IMR-90 (cell line): Measurements from ENCODE around the gene SLC38A6. TPM values are rescaled to one million over a fixed set of nuclear protein-coding genes. Genes with fewer than 3 reads are reported as not detected.

Source experiments
- ATAC-seq: fragments of 200-7000 bp; cut with Tn5 transposase; 2 replicates; pipeline ENCODE4 v1.9.1; 2020; ENCODE audit warnings: low read depth, mild to moderate bottlenecking, moderate library complexity
- BruUV-seq: library from RNA; stranded (reverse); fragments of 400-500 nt; replicated peaks from 2 replicates; lab custom pipeline; 2021; lab: Mats Ljungman, UMichigan
- CTCF ChIA-PET: fragments of 300-600 bp; formaldehyde crosslinking; extraction: SDS; loops from one replicate; lab custom pipeline; 2021; ENCODE audit warnings: antibody characterized with exemption; lab: Yijun Ruan, JAX
- POLR2A ChIA-PET: fragments of 300-600 bp; sonication (Branson Sonifier 250); formaldehyde crosslinking; loops from one replicate; lab custom pipeline; 2022; ENCODE audit warnings: antibody characterized with exemption; ENCODE audit not compliant: unreplicated experiment; lab: Charles Lee
- DNase-seq: peaks from one replicate; pipeline ENCODE4 v3.0.0; 2013
- H2AFZ ChIP-seq: replicated peaks from 2 replicates; pipeline ENCODE3; 2013; ENCODE audit warnings: low read length, mild to moderate bottlenecking; ENCODE audit not compliant: poor library complexity
- H2AK5ac ChIP-seq: 2 replicates; pipeline ENCODE4 v1.6.1; 2013; ENCODE audit warnings: low read depth, low read length, inconsistent platforms
- H2AK9ac ChIP-seq: replicated peaks from 2 replicates; pipeline ENCODE3; 2013; ENCODE audit warnings: mild to moderate bottlenecking, low read depth, low read length, moderate library complexity; ENCODE audit not compliant: poor library complexity
- H2BK120ac ChIP-seq: 2 replicates; pipeline ENCODE4 v1.6.1; 2013; ENCODE audit warnings: low read depth, low read length, inconsistent platforms
- H2BK15ac ChIP-seq: 3 replicates; pipeline ENCODE4 v1.6.1; 2013; ENCODE audit warnings: low read depth, low read length, inconsistent platforms
- H2BK20ac ChIP-seq: 2 replicates; pipeline ENCODE4 v1.6.1; 2013; ENCODE audit warnings: low read depth, mild to moderate bottlenecking, inconsistent platforms, low read length, moderate library complexity
- H2BK5ac ChIP-seq: 2 replicates; pipeline ENCODE4 v1.6.1; 2013; ENCODE audit warnings: mild to moderate bottlenecking, low read depth, low read length, inconsistent platforms; ENCODE audit not compliant: poor library complexity, severe bottlenecking
- H3K14ac ChIP-seq: replicated peaks from 2 replicates; pipeline ENCODE4 v1.6.1; 2013; ENCODE audit warnings: low read depth, low read length, inconsistent platforms
- H3K18ac ChIP-seq: 2 replicates; pipeline ENCODE4 v1.6.1; 2013; ENCODE audit warnings: low read depth, low read length, control low read depth
- H3K23ac ChIP-seq: 2 replicates; pipeline ENCODE4 v1.6.1; 2013; ENCODE audit warnings: low read depth, low read length, inconsistent platforms
- H3K27ac ChIP-seq: 2 replicates; pipeline ENCODE4 v1.5.1; 2013; ENCODE audit warnings: mild to moderate bottlenecking, control low read depth, low read length; ENCODE audit not compliant: insufficient read depth
- H3K27me3 ChIP-seq: 2 replicates; pipeline ENCODE4 v1.6.1; 2013; ENCODE audit warnings: low read length; ENCODE audit not compliant: control insufficient read depth, insufficient read depth
- H3K36me3 ChIP-seq: 2 replicates; pipeline ENCODE4 v1.6.1; 2013; ENCODE audit warnings: low read length, mixed read lengths; ENCODE audit not compliant: control insufficient read depth, insufficient read depth
- H3K4ac ChIP-seq: 2 replicates; pipeline ENCODE4 v1.6.1; 2013; ENCODE audit warnings: low read depth, low read length, inconsistent platforms
- H3K4me1 ChIP-seq: 2 replicates; pipeline ENCODE4 v1.6.1; 2013; ENCODE audit warnings: low read length, mixed read lengths; ENCODE audit not compliant: control insufficient read depth, insufficient read depth
- H3K4me2 ChIP-seq: 2 replicates; pipeline ENCODE4 v1.6.1; 2013; ENCODE audit warnings: low read depth, mild to moderate bottlenecking, control low read depth, low read length, moderate library complexity
- H3K4me3 ChIP-seq: 2 replicates; pipeline ENCODE4 v1.5.1; 2013; ENCODE audit warnings: low read depth, mild to moderate bottlenecking, control low read depth, low read length, moderate library complexity; ENCODE audit not compliant: insufficient read depth
- H3K56ac ChIP-seq: 2 replicates; pipeline ENCODE4 v1.6.1; 2013; ENCODE audit warnings: low read length, inconsistent platforms; ENCODE audit not compliant: insufficient read depth; ENCODE audit errors: extremely low read depth
- H3K79me1 ChIP-seq, 2 experiments: 2 replicates each; pipeline ENCODE4 v1.6.1; 2013; ENCODE audit warnings: low read length in 2 of 2, inconsistent platforms in 1 of 2, low read depth in 1 of 2
- H3K9ac ChIP-seq: 2 replicates; pipeline ENCODE4 v1.6.1; 2013; ENCODE audit warnings: low read depth, low read length, control low read depth
- H3K9me1 ChIP-seq: 2 replicates; pipeline ENCODE4 v1.6.1; 2013; ENCODE audit warnings: low read length, inconsistent platforms; ENCODE audit not compliant: insufficient read depth
- H3K9me3 ChIP-seq: 2 replicates; pipeline ENCODE4 v1.6.1; 2013; ENCODE audit warnings: low read length; ENCODE audit not compliant: control insufficient read depth, insufficient read depth
- H4K20me1 ChIP-seq: 2 replicates; pipeline ENCODE4 v1.6.1; 2013; ENCODE audit warnings: low read length, inconsistent platforms; ENCODE audit not compliant: insufficient read depth
- H4K5ac ChIP-seq: 2 replicates; pipeline ENCODE4 v1.6.1; 2013; ENCODE audit warnings: mild to moderate bottlenecking, low read depth, low read length, control low read depth
- H4K8ac ChIP-seq, 2 experiments: 2 replicates each; pipeline ENCODE4 v1.6.1; 2013; ENCODE audit warnings: low read depth in 2 of 2, low read length in 2 of 2, control low read depth in 1 of 2, inconsistent platforms in 1 of 2
- H4K91ac ChIP-seq: 2 replicates; pipeline ENCODE4 v1.6.1; 2013; ENCODE audit warnings: low read depth, low read length, inconsistent platforms; ENCODE audit not compliant: insufficient read depth
- BHLHE40 ChIP-seq: fragments of 150-350 bp; IDR thresholded peaks from 2 replicates; pipeline ENCODE4 v1.6.1; 2016; ENCODE audit warnings: mild to moderate bottlenecking, low read depth, low read length
- MAFK ChIP-seq: IDR thresholded peaks from 2 replicates; pipeline ENCODE4 v1.6.1; 2012; ENCODE audit warnings: low read depth, low read length, improper control_type of control experiment
- NFE2L2 ChIP-seq: fragments of 150-350 bp; IDR thresholded peaks from 2 replicates; pipeline ENCODE4 v1.6.1; 2016; ENCODE audit warnings: low read depth, mild to moderate bottlenecking, low read length
- RCOR1 ChIP-seq: IDR thresholded peaks from 2 replicates; pipeline ENCODE4 v1.6.1; 2012; ENCODE audit warnings: mild to moderate bottlenecking, low read length, improper control_type of control experiment; ENCODE audit not compliant: insufficient replicate concordance
- USF2 ChIP-seq: fragments of 150-350 bp; IDR thresholded peaks from 2 replicates; pipeline ENCODE4 v1.6.1; 2017; ENCODE audit warnings: mild to moderate bottlenecking, antibody characterized with exemption, low read length, low read depth
- WGBS, 2 experiments: methylation state at CpG; one replicate each; pipeline versions ENCODE4 v1.1.5 to v1.1.7; 2013; ENCODE audit warnings: missing lambda C conversion rate in 2 of 2; ENCODE audit not compliant: insufficient read length in 1 of 2; ENCODE audit errors: extremely low coverage in 2 of 2; 5-methylcytosine and 5-hydroxymethylcytosine counted together
- dilution Hi-C: fragments of 300-500 bp; cut with HindIII; formaldehyde crosslinking; loops from one replicate; pipeline ENCODE4 v1.14.3; 2018; ENCODE audit warnings: low sequenced_read_pairs; ENCODE audit not compliant: unreplicated experiment
- in situ Hi-C: fragments of 300-500 bp; cut with MboI; formaldehyde crosslinking; loops from 3 replicates; pipeline ENCODE4 v1.14.3; 2019; ENCODE audit warnings: low sequenced_read_pairs, inconsistent platforms, mixed read lengths
- intact Hi-C: fragments of 100-400 bp; cut with micrococcal nuclease; formaldehyde crosslinking; loops from 2 replicates; pipeline ENCODE4 v1.10.0; 2022
- polyA plus RNA-seq, 3 experiments: library from polyadenylated mRNA; depleted of rRNA; stranded (reverse); fragments of >200 nt; gene quantifications; 2 replicates each; pipeline ENCODE4 v1.2.3, GENCODE V29; 2012; ENCODE audit warnings: low replicate concordance in 1 of 3
- total RNA-seq: library from RNA; depleted of rRNA; stranded (reverse); fragments of >200 nt; gene quantifications from 2 replicates; pipeline ENCODE4 v1.2.3, GENCODE V29; 2012

Gene SLC38A6
- total and polyA plus RNA-seq, 2 of the 4 experiments (the other 2 are of a cell fraction): 15.5 to 18.3 TPM

GRCh38 chr14:60943637-60944032 is 37.4 kb upstream of the SLC38A6 start:
- Histone ChIP-seq H3K4me1 (peaks cover 7% of the 10 kb centered on the region), H4K20me1 (peaks cover 3% of the 10 kb centered on the region; the same call in 1 of the 2 replicates), H2AFZ (no peak overlapping the region), H2AK5ac (no peak overlapping the region), H3K27ac (no peak overlapping the region), H3K4ac (no peak overlapping the region), H3K14ac (no peak overlapping the region), H2AK9ac (no peak overlapping the region), H4K91ac (no peak overlapping the region), H3K27me3 (no peaks in the 10 kb centered on the region), H2BK20ac (no peak overlapping the region), H4K5ac (no peak overlapping the region), H2BK15ac (no peak overlapping the region), H3K9ac (no peak overlapping the region), H3K23ac (no peak overlapping the region), H3K9me3 (no peaks in the 10 kb centered on the region), H3K36me3 (0 out of 2 replicates have a peak, but pooled peaks cover 3% of the 10 kb centered on the region), H3K4me2 (no peak overlapping the region), H3K4me3 (no peak overlapping the region), H2BK120ac (no peak overlapping the region), H3K18ac (no peak overlapping the region), H3K56ac (no peak overlapping the region), H3K79me1 (peaks cover 9 to 18% of the 10 kb centered on the region in 2 experiments; a peak in 3 of 4 replicates), H2BK5ac (peak overlapping the region; percentile 26), H3K9me1 (peaks cover 3% of the 10 kb centered on the region; the same call in 1 of the 2 replicates), H4K8ac (no peak overlapping the region)
- ChIA-PET CTCF (no interaction called here), POLR2A (no interaction called here)
- in situ Hi-C loops: no loop called here
- WGBS, 2 experiments: no CpG with 5 or more reads among the region's 1 CpG
- BruUV-seq: no TSS peak
- no peak for ATAC-seq
- no peak for DNase-seq
- dilution Hi-C loops: no loop called here
- TF ChIP-seq NFE2L2 (no peak), MAFK (no peak), RCOR1 (no peak), USF2 (no peak), BHLHE40 (no peak)
- intact Hi-C loops: no loop called here
